ENCODE data around the gene FNTB. TPM values are rescaled to one million over a fixed set of nuclear protein-coding genes. Genes with fewer than 3 reads are reported as not detected.

FNTB gene
- total RNA-seq, 1 experiment from 2014 or later, result 35.3 TPM

DNA sequence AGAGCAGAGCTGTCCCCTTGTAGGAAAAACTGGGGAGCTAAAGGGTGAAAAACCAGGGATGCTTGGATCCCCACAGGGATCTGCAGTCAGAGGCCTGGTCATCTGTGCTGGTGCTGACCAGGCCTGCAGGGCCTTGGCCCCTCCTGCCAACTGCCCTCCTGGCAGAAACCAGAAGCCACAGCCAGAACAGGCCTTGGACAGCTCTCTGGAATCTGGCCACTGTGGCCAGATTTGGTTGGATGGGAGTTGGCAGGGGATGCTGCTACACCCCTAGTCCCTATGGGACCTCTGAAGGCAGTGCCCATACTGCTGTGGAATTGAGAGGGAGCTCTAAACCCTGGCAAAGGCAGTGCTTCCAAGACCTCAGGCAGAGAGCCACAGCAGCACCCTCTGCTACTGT lies 35.0 kb upstream of the FNTB start:
- ChIA-PET CTCF (no interaction called here), POLR2A (ENCODE audit: unreplicated experiment) (interaction anchor here (0.5 to 0.7 kb wide), 3 partner anchors 18 to 636 kb away, joined by 4 to 6 read pairs (median 6); no protein-coding TSS in a partner anchor)
- no peaks in the 10 kb centered on the region for H3K9me2 ChIP-seq (ENCODE audit: insufficient read depth)
- H3K79me2 ChIP-seq (ENCODE audit: low read depth), result no peaks in the 10 kb centered on the region; the same call in 1 of the 2 replicates
- H3K36me3 ChIP-seq (ENCODE audit: low read depth), result peaks cover 25% of the 10 kb centered on the region; the same call in 1 of the 2 replicates
- BruUV-seq (replicated peaks), result no TSS peak
- no peaks in the 10 kb centered on the region for H3K9me3 ChIP-seq (ENCODE audit: insufficient read depth, low read depth)
- H3F3A ChIP-seq (ENCODE audit: insufficient read depth, low read depth), result no peaks in the 10 kb centered on the region; the same call in 1 of the 2 replicates
- no peaks in the 10 kb centered on the region for H3K4me1 ChIP-seq (replicated peaks; ENCODE audit: insufficient read depth)
- intact Hi-C loops (cut with micrococcal nuclease; ENCODE audit: unreplicated experiment), result no loop called here
- 0 out of 2 replicates have a peak, but pooled peaks cover 3% of the 10 kb centered on the region for H4K20me1 ChIP-seq (ENCODE audit: insufficient read depth)
- no peak for TF ChIP-seq EZH2 (IDR thresholded peaks at IDR 0.05; ENCODE audit: low read depth)
- TF ChIP-seq, protein P1, sequence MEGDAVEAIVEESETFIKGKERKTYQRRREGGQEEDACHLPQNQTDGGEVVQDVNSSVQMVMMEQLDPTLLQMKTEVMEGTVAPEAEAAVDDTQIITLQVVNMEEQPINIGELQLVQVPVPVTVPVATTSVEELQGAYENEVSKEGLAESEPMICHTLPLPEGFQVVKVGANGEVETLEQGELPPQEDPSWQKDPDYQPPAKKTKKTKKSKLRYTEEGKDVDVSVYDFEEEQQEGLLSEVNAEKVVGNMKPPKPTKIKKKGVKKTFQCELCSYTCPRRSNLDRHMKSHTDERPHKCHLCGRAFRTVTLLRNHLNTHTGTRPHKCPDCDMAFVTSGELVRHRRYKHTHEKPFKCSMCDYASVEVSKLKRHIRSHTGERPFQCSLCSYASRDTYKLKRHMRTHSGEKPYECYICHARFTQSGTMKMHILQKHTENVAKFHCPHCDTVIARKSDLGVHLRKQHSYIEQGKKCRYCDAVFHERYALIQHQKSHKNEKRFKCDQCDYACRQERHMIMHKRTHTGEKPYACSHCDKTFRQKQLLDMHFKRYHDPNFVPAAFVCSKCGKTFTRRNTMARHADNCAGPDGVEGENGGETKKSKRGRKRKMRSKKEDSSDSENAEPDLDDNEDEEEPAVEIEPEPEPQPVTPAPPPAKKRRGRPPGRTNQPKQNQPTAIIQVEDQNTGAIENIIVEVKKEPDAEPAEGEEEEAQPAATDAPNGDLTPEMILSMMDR (conservative IDR thresholded peaks at IDR 0.05), result no peak
- H3K27ac ChIP-seq, result no peak overlapping the region
- H3K27me3 ChIP-seq (ENCODE audit: insufficient read depth, low read depth), result no peaks in the 10 kb centered on the region
- no peak overlapping the region for H3K4me3 ChIP-seq
- no peak for DNase-seq
- no peak overlapping the region for H3K4me2 ChIP-seq
- no peak overlapping the region for H2AFZ ChIP-seq

DNA sequence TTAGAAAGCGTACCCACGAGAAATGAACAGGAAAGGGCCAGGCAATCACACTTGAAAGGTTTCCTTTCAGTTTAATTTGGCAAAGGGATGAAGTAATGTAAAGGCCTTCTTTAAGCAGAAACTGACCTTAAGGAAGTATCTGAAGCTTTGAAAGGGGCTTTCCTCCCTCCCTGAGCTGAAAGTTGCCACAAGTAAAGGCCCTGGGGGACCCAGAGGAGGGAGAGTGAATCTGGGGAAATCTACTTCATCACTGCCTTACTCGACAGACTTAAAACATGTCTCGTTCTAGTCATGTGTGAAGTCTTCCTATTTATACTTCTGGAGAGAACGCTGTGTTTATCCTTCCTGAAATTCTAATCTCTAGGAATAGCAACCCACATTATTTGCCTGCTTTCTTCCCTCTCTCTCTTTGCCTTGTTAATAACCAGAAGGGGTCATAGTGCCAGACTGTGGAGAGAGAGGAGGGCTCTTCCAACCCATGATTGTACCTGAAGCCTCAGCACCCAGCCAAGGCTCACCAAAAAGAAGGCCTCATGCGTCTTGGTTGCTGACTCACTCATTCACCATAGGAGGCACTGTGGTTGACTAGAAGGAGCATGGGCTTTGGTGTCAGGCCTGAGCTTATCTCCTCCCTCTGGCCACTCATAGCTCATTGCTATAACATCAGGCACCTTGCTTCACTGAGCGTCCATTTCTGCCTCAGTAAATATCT lies 33.9 kb upstream of the FNTB start:
- H3K27me3 ChIP-seq (ENCODE audit: insufficient read depth, low read depth), result no peaks in the 10 kb centered on the region
- H3K4me2 ChIP-seq, result no peak overlapping the region
- BruUV-seq (replicated peaks), result no TSS peak
- H3K79me2 ChIP-seq (ENCODE audit: low read depth), result no peaks in the 10 kb centered on the region; the same call in 1 of the 2 replicates
- H3K27ac ChIP-seq, result no peak overlapping the region
- no peak overlapping the region for H3K4me3 ChIP-seq
- ChIA-PET POLR2A (ENCODE audit: unreplicated experiment) (no interaction called here), CTCF (no interaction called here)
- no peaks in the 10 kb centered on the region; the same call in 1 of the 2 replicates for H3F3A ChIP-seq (ENCODE audit: insufficient read depth, low read depth)
- no peaks in the 10 kb centered on the region for H3K9me3 ChIP-seq (ENCODE audit: insufficient read depth, low read depth)
- no peak overlapping the region for H2AFZ ChIP-seq
- intact Hi-C loops (cut with micrococcal nuclease; ENCODE audit: unreplicated experiment), result no loop called here
- no peaks in the 10 kb centered on the region for H3K4me1 ChIP-seq (replicated peaks; ENCODE audit: insufficient read depth)
- DNase-seq, result no peak
- TF ChIP-seq, protein P1 (conservative IDR thresholded peaks at IDR 0.05), result peak; percentile 41; the same call in 1 of the 2 replicates
- TF ChIP-seq EZH2 (IDR thresholded peaks at IDR 0.05; ENCODE audit: low read depth), result no peak
- peaks cover 25% of the 10 kb centered on the region; the same call in 1 of the 2 replicates for H3K36me3 ChIP-seq (ENCODE audit: low read depth)
- no peaks in the 10 kb centered on the region for H3K9me2 ChIP-seq (ENCODE audit: insufficient read depth)
- H4K20me1 ChIP-seq (ENCODE audit: insufficient read depth), result 0 out of 2 replicates have a peak, but pooled peaks cover 3% of the 10 kb centered on the region

DNA sequence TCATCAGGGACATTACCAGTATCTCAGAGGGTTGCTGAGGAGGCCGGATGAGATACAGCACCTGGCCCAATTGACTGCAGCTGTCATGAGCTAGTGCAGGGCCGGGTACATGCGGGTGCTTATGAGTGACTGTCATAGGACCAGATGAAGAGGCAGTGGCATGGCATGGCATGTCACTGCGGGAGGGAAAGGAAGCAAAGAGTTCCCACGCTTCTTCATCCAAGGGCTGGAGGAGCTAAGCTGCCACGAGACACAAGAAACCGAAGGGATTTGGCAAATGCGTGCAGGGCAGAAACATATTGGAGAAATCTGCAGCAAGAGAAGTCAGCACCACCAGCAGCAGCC lies 33.4 kb upstream of the FNTB start:
- CTCF ChIA-PET, result no interaction called here

More for the DNA sequence above, 33.4 kb upstream of the FNTB start:
- Histone ChIP-seq H3K27ac (no peak overlapping the region), H2AFZ (no peak overlapping the region), H3F3A (ENCODE audit: insufficient read depth, low read depth) (no peaks in the 10 kb centered on the region; the same call in 1 of the 2 replicates), H3K4me2 (no peak overlapping the region), H3K79me2 (ENCODE audit: low read depth) (no peaks in the 10 kb centered on the region; the same call in 1 of the 2 replicates), H3K9me2 (ENCODE audit: insufficient read depth) (no peaks in the 10 kb centered on the region), H3K36me3 (ENCODE audit: low read depth) (peaks cover 25% of the 10 kb centered on the region; the same call in 1 of the 2 replicates), H4K20me1 (ENCODE audit: insufficient read depth) (0 out of 2 replicates have a peak, but pooled peaks cover 3% of the 10 kb centered on the region), H3K4me1 (replicated peaks; ENCODE audit: insufficient read depth) (no peaks in the 10 kb centered on the region), H3K9me3 (ENCODE audit: insufficient read depth, low read depth) (no peaks in the 10 kb centered on the region), H3K4me3 (no peak overlapping the region), H3K27me3 (ENCODE audit: insufficient read depth, low read depth) (no peaks in the 10 kb centered on the region)
- no TSS peak for BruUV-seq (replicated peaks)
- POLR2A ChIA-PET (ENCODE audit: unreplicated experiment), result no interaction called here
- DNase-seq, result no peak
- TF ChIP-seq, protein P1 (conservative IDR thresholded peaks at IDR 0.05), result 0 out of 2 replicates have a peak, but pooled peaks have one; percentile 12
- no peak for TF ChIP-seq EZH2 (IDR thresholded peaks at IDR 0.05; ENCODE audit: low read depth)
- intact Hi-C loops (cut with micrococcal nuclease; ENCODE audit: unreplicated experiment), result no loop called here

Measured in PC-9 (cell line).